Measurements from ENCODE around the gene IVNS1ABP. TPM values are rescaled to one million over a fixed set of nuclear protein-coding genes. Genes with fewer than 3 reads are reported as not detected.
"Not testable (repeated sequence)": the region's sequence is repeated elsewhere in the genome, so short reads cannot be mapped to it uniquely, and the experiment has no call there.

IVNS1ABP gene
- total and polyA plus RNA-seq, 12 donors = 26.0 to 132 (median 64.2) TPM

DNA sequence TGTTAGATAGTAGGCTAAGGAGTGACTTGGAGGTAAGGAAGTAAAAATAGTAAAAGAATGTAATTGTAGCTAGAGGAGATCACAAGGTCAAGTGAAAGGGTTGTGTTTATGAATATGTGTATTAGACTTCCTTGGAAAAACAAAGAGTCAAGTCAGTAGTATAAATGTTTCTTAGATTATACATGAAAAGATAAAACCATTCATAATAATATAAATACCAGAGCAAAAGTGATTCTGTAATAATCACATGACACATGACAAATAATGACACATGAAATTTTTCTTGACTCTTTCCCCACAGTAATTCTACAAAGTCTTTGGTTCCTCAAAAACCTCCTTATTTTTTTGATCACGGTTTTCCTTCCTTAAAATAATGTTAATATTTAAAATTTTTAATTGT, 56.4 kb downstream of the IVNS1ABP start:
- no peaks in the 10 kb centered on the region for H3K9me3 ChIP-seq
- ATAC-seq = no peak
- intact Hi-C loops (cut with DNase I) = no loop called here
- WGBS, 2 donors = 91 to 92% methylated on average over 1 of the region's 1 CpG
- no peak for TF ChIP-seq CTCF (IDR thresholded peaks at IDR 0.05)
- peaks cover 0 to 22% (median 11%) of the 10 kb centered on the region in 9 donors for H3K4me1 ChIP-seq
- H3K27ac ChIP-seq = no peak overlapping the region
- no peak overlapping the region for H3K4me3 ChIP-seq
- H3K27me3 ChIP-seq = no peaks in the 10 kb centered on the region
- H3K36me3 ChIP-seq = no peaks in the 10 kb centered on the region
- DNase-seq = no peak

DNA sequence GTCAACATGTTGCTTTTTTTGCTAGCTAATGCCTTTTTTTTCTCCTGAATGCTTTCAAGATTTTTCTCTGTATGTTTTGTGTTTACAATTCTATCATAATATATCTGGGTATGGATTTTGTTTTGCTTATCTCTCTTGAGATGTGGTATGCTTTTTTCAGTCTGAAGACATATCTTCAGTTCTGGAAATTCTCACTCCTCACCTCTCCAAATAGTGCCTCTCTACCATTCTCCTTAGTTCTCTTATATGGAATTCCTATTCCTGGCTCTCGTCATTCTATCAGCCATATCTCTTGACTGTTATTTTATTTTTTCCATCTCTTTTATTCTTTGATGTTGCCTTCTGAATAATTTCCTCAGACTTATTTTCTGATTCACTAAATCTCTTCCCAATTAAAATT, 58.4 kb downstream of the IVNS1ABP start:
- H3K9me3 ChIP-seq = no peaks in the 10 kb centered on the region
- no peak overlapping the region for H3K27ac ChIP-seq
- no peaks in the 10 kb centered on the region for H3K27me3 ChIP-seq
- H3K4me1 ChIP-seq = peaks cover 0 to 22% (median 11%) of the 10 kb centered on the region in 9 donors
- DNase-seq = no peak
- TF ChIP-seq CTCF (IDR thresholded peaks at IDR 0.05) = no peak
- intact Hi-C loops (cut with DNase I) = no loop called here
- H3K36me3 ChIP-seq = no peaks in the 10 kb centered on the region
- ATAC-seq = no peak
- H3K4me3 ChIP-seq = no peak overlapping the region
- WGBS, 2 donors = 44 to 48% methylated on average over 1 of the region's 1 CpG

GRCh38 chr1:185257950-185258208, 59.2 kb downstream of the IVNS1ABP start:
- no peak for TF ChIP-seq CTCF (IDR thresholded peaks at IDR 0.05)
- 90 to 93% methylated on average over 2 of the region's 2 CpGs for WGBS, 2 donors
- Histone ChIP-seq H3K4me1 (peaks cover 0 to 22% (median 11%) of the 10 kb centered on the region in 9 donors), H3K9me3 (no peaks in the 10 kb centered on the region), H3K27me3 (no peaks in the 10 kb centered on the region), H3K27ac (no peak overlapping the region), H3K36me3 (no peaks in the 10 kb centered on the region), H3K4me3 (no peak overlapping the region)
- no peak for DNase-seq
- ATAC-seq = no peak
- intact Hi-C loops (cut with DNase I) = no loop called here

GRCh38 chr1:185257116-185257949, 59.7 kb downstream of the IVNS1ABP start:
- H3K36me3 ChIP-seq; H3K4me3 ChIP-seq; intact Hi-C loops (cut with DNase I); H3K27me3 ChIP-seq; H3K27ac ChIP-seq; ATAC-seq; DNase-seq; H3K9me3 ChIP-seq: not testable (repeated sequence)
- 77 to 86% methylated on average over 6 to 17 of the region's 32 CpGs for WGBS, 2 donors
- H3K4me1 ChIP-seq = peaks cover 0 to 22% (median 11%) of the 10 kb centered on the region in 9 donors

DNA sequence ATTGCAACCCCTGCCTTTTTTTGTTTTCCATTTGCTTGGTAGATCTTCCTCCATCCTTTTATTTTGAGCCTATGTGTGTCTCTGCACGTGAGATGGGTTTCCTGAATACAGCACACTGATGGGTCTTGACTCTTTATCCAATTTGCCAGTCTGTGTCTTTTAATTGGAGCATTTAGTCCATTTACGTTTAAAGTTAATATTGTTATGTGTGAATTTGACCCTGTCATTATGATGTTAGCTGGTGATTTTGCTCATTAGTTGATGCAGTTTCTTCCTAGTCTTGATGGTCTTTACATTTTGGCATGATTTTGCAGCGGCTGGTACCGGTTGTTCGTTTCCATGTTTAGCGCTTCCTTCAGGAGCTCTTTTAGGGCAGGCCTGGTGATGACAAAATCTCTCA, 61.4 kb downstream of the IVNS1ABP start:
- H3K27me3 ChIP-seq; H3K36me3 ChIP-seq; intact Hi-C loops (cut with DNase I); H3K9me3 ChIP-seq; ATAC-seq; DNase-seq; H3K27ac ChIP-seq; H3K4me3 ChIP-seq: not testable (repeated sequence)
- WGBS, 2 donors = 83 to 85% methylated on average over 5 of the region's 6 CpGs
- peaks cover 0 to 22% (median 11%) of the 10 kb centered on the region in 9 donors for H3K4me1 ChIP-seq

- peaks cover 0 to 13% (median 5%) of the 10 kb centered on the region in 9 donors for H3K4me1 ChIP-seq
- H3K36me3 ChIP-seq; H3K27me3 ChIP-seq; DNase-seq; H3K27ac ChIP-seq; intact Hi-C loops (cut with DNase I); H3K9me3 ChIP-seq; H3K4me3 ChIP-seq; ATAC-seq: not testable (repeated sequence)
- no CpG with 5 or more reads among the region's 1 CpG for WGBS, 2 donors
These were observed 64.6 kb downstream of the IVNS1ABP start for GRCh38 chr1:185252404-185252803.

DNA sequence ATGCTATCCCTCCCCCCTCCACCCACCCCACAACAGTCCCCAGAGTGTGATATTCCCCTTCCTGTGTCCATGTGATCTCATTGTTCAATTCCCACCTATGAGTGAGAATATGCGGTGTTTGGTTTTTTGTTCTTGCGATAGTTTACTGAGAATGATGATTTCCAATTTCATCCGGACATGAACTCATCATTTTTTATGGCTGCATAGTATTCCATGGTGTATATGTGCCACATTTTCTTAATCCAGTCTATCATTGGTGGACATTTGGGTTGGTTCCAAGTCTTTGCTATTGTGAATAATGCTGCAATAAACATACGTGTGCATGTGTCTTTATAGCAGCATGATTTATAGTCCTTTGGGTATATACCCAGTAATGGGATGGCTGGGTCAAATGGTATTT, 65.1 kb downstream of the IVNS1ABP start:
- intact Hi-C loops (cut with DNase I); H3K9me3 ChIP-seq; H3K36me3 ChIP-seq; H3K27ac ChIP-seq; ATAC-seq; DNase-seq; H3K4me3 ChIP-seq; H3K27me3 ChIP-seq: not testable (repeated sequence)
- peaks cover 0 to 13% (median 5%) of the 10 kb centered on the region in 9 donors for H3K4me1 ChIP-seq
- WGBS, 2 donors = 95 to 99% methylated on average over 3 of the region's 4 CpGs

Data from heart right ventricle (tissue), 16 donors.